KOPT-K1 (cell line): ENCODE measurements around the gene KLK7.

ENCODE experiments used
- H3K27ac ChIP-seq: fragments of 200-600 bp; sonication (generic); 2 replicates; pipeline ENCODE4 v1.5.1; 2016; ENCODE audit warnings: antibody characterized with exemption, mild to moderate bottlenecking, low read depth, low read length; ENCODE audit not compliant: poor library complexity, severe bottlenecking
- H3K36me3 ChIP-seq: fragments of 200-600 bp; sonication (generic); 2 replicates; pipeline ENCODE4 v1.5.1; 2017; ENCODE audit warnings: antibody characterized with exemption, mild to moderate bottlenecking, low read length, moderate library complexity; ENCODE audit not compliant: insufficient read depth
- H3K9me3 ChIP-seq: fragments of 200-600 bp; sonication (generic); 2 replicates; pipeline ENCODE4 v1.5.1; 2017; ENCODE audit warnings: antibody characterized with exemption, low read length, mild to moderate bottlenecking; ENCODE audit not compliant: insufficient read depth, poor library complexity, severe bottlenecking

Gene KLK7

GRCh38 chr19:50983625-50984292 is at the start of gene KLK7:
KLK7 (minus strand) TSS chr19:50983917; CDS start chr19:50982399, 1,518 bp downstream.
- H3K27ac ChIP-seq = no peak within 1 kb of the TSS
- no peaks in the 10 kb centered on the region for H3K9me3 ChIP-seq

GRCh38 chr19:51031880-51032225 is 48.1 kb upstream of the KLK7 start:
- H3K9me3 ChIP-seq = no peaks in the 10 kb centered on the region
- H3K36me3 ChIP-seq = no peaks in the 10 kb centered on the region
- no peak overlapping the region for H3K27ac ChIP-seq

More at GRCh38 chr19:50983625-50984292, at the start of gene KLK7:
- H3K36me3 ChIP-seq = no peaks in the 10 kb centered on the region

- Histone ChIP-seq H3K27ac (no peak overlapping the region), H3K9me3 (no peaks in the 10 kb centered on the region), H3K36me3 (no peaks in the 10 kb centered on the region)
Measured at GRCh38 chr19:51031220-51031879, 47.6 kb upstream of the KLK7 start.

- Histone ChIP-seq H3K27ac (no peak overlapping the region), H3K36me3 (no peaks in the 10 kb centered on the region), H3K9me3 (no peaks in the 10 kb centered on the region)
Measured at GRCh38 chr19:51030631-51031030, 46.9 kb upstream of the KLK7 start.

GRCh38 chr19:51029718-51030117 is 46.0 kb upstream of the KLK7 start:
- Histone ChIP-seq H3K36me3 (no peaks in the 10 kb centered on the region), H3K27ac (no peak overlapping the region), H3K9me3 (no peaks in the 10 kb centered on the region)

- Histone ChIP-seq H3K9me3 (no peaks in the 10 kb centered on the region), H3K36me3 (no peaks in the 10 kb centered on the region), H3K27ac (no peak overlapping the region)
Measured at GRCh38 chr19:51027873-51028272, 44.2 kb upstream of the KLK7 start.

GRCh38 chr19:51027126-51027806 is 43.5 kb upstream of the KLK7 start:
- Histone ChIP-seq H3K36me3 (no peaks in the 10 kb centered on the region), H3K27ac (no peak overlapping the region), H3K9me3 (no peaks in the 10 kb centered on the region)

GRCh38 chr19:51026554-51026831 is 42.8 kb upstream of the KLK7 start, which contains the start of gene KLK11:
KLK11 (minus strand) TSS chr19:51026616; CDS start chr19:51025631, 985 bp downstream.
- H3K36me3 ChIP-seq = no peaks in the 10 kb centered on the region
- H3K27ac ChIP-seq = no peak within 1 kb of the TSS
- no peaks in the 10 kb centered on the region for H3K9me3 ChIP-seq

GRCh38 chr19:51025809-51026553 is 42.3 kb upstream of the KLK7 start:
- no peaks in the 10 kb centered on the region for H3K9me3 ChIP-seq
- no peaks in the 10 kb centered on the region for H3K36me3 ChIP-seq
- no peak overlapping the region for H3K27ac ChIP-seq

GRCh38 chr19:51025401-51025800 is 41.7 kb upstream of the KLK7 start:
- Histone ChIP-seq H3K36me3 (no peaks in the 10 kb centered on the region), H3K27ac (no peak overlapping the region), H3K9me3 (no peaks in the 10 kb centered on the region)

- Histone ChIP-seq H3K27ac (no peak overlapping the region), H3K9me3 (no peaks in the 10 kb centered on the region), H3K36me3 (no peaks in the 10 kb centered on the region)
Measured at GRCh38 chr19:51024924-51025323, 41.2 kb upstream of the KLK7 start.

GRCh38 chr19:51023946-51024345 is 40.2 kb upstream of the KLK7 start:
- Histone ChIP-seq H3K27ac (no peak overlapping the region), H3K36me3 (no peaks in the 10 kb centered on the region), H3K9me3 (no peaks in the 10 kb centered on the region)

GRCh38 chr19:51022526-51022925 is 38.8 kb upstream of the KLK7 start:
- H3K9me3 ChIP-seq = no peaks in the 10 kb centered on the region
- H3K36me3 ChIP-seq = no peaks in the 10 kb centered on the region
- H3K27ac ChIP-seq = no peak overlapping the region

GRCh38 chr19:51020988-51021651 is 37.4 kb upstream of the KLK7 start:
- H3K36me3 ChIP-seq = no peaks in the 10 kb centered on the region
- no peaks in the 10 kb centered on the region for H3K9me3 ChIP-seq

GRCh38 chr19:51019544-51019925 is 35.8 kb upstream of the KLK7 start, which contains the start of gene KLK10:
KLK10 (minus strand) TSS chr19:51019709; CDS start chr19:51019130, 579 bp downstream.
- H3K9me3 ChIP-seq = no peaks in the 10 kb centered on the region

More at GRCh38 chr19:51020988-51021651, 37.4 kb upstream of the KLK7 start:
- H3K27ac ChIP-seq = no peak overlapping the region

More at GRCh38 chr19:51019544-51019925, 35.8 kb upstream of the KLK7 start, which contains the start of gene KLK10:
- H3K27ac ChIP-seq = no peak within 1 kb of the TSS
- H3K36me3 ChIP-seq = no peaks in the 10 kb centered on the region
